HG03064 (cell line): ENCODE measurements around the gene APOB.

Source experiments
- ATAC-seq: cut with Tn5 transposase; IDR thresholded peaks from one replicate; pipeline ENCODE4 v1.9.1; 2021; ENCODE audit warnings: low read depth; ENCODE audit not compliant: unreplicated experiment

Gene APOB

GRCh38 chr2:21021430-21021829, 22.4 kb downstream of the APOB start:
- ATAC-seq, result no peak

- no peak for ATAC-seq
Measured at GRCh38 chr2:21020668-21021288, 23.1 kb downstream of the APOB start.

- no peak for ATAC-seq
Measured at GRCh38 chr2:21020031-21020667, 23.7 kb downstream of the APOB start.

- ATAC-seq, result no peak
Measured at GRCh38 chr2:21019678-21020021, 24.2 kb downstream of the APOB start.

GRCh38 chr2:21019000-21019677, 24.7 kb downstream of the APOB start:
- ATAC-seq, result no peak

- ATAC-seq, result no peak
Measured at GRCh38 chr2:21018290-21018689, 25.6 kb downstream of the APOB start.

GRCh38 chr2:21017748-21018276, 26.1 kb downstream of the APOB start:
- no peak for ATAC-seq

- ATAC-seq, result no peak
Measured at GRCh38 chr2:21015281-21015645, 28.6 kb downstream of the APOB start.

GRCh38 chr2:21014364-21015280, 29.3 kb downstream of the APOB start:
- no peak for ATAC-seq

- no peak for ATAC-seq
Measured at GRCh38 chr2:21013043-21013816, 30.6 kb downstream of the APOB start.

- no peak for ATAC-seq
Measured at GRCh38 chr2:21012557-21012937, 31.3 kb downstream of the APOB start.

- no peak for ATAC-seq
Measured at GRCh38 chr2:21011876-21012556, 31.9 kb downstream of the APOB start.

GRCh38 chr2:21011453-21011852, 32.4 kb downstream of the APOB start:
- no peak for ATAC-seq

- ATAC-seq, result no peak
Measured at GRCh38 chr2:21010813-21011439, 32.9 kb downstream of the APOB start.

GRCh38 chr2:21009662-21010225, 34.1 kb downstream of the APOB start:
- no peak for ATAC-seq

- no peak for ATAC-seq
Measured at GRCh38 chr2:21008790-21009661, 34.8 kb downstream of the APOB start.

- no peak for ATAC-seq
Measured at GRCh38 chr2:21008014-21008789, 35.7 kb downstream of the APOB start.
